DND-41 (cell line): Measurements from ENCODE around the gene TUB.

Source experiments
- ATAC-seq: fragments of 200-7000 bp; cut with Tn5 transposase; 3 replicates; pipeline ENCODE4 v1.9.1; 2021; ENCODE audit warnings: low read depth; ENCODE audit not compliant: insufficient read depth
- DNase-seq: peaks from one replicate; pipeline ENCODE4 v3.0.0-alpha.2; 2020
- H2AFZ ChIP-seq: 2 replicates; pipeline ENCODE4 v1.6.0; 2012; ENCODE audit warnings: low read depth, low read length
- H3K27ac ChIP-seq: 2 replicates; pipeline ENCODE4 v1.5.1; 2012; ENCODE audit warnings: low read length, inconsistent platforms
- H3K27me3 ChIP-seq: fragments of 200-600 bp; sonication (generic); 2 replicates; pipeline ENCODE4 v1.6.0; 2012; ENCODE audit warnings: low read length, mild to moderate bottlenecking, inconsistent platforms; ENCODE audit not compliant: insufficient read depth, poor library complexity
- H3K36me3 ChIP-seq: 2 replicates; pipeline ENCODE4 v1.5.1; 2012; ENCODE audit warnings: low read length, inconsistent platforms; ENCODE audit not compliant: insufficient read depth
- H3K4me1 ChIP-seq: 2 replicates; pipeline ENCODE4 v1.5.1; 2012; ENCODE audit warnings: mild to moderate bottlenecking, low read length; ENCODE audit not compliant: insufficient read depth
- H3K4me2 ChIP-seq: 2 replicates; pipeline ENCODE4 v1.6.0; 2012; ENCODE audit warnings: mild to moderate bottlenecking, moderate library complexity, low read length, inconsistent platforms; ENCODE audit not compliant: insufficient read depth
- H3K4me3 ChIP-seq, 2 experiments: fragments of 200-600 bp in 1 of 2; shearing (Covaris generic) in 1 of 2; 2 replicates each; pipeline ENCODE4 v1.5.1; 2012 to 2016; ENCODE audit warnings: inconsistent platforms in 2 of 2, low read length in 2 of 2, mild to moderate bottlenecking in 2 of 2, low read depth in 1 of 2, moderate library complexity in 1 of 2
- H3K79me2 ChIP-seq: 2 replicates; pipeline ENCODE4 v1.6.0; 2012; ENCODE audit warnings: low read length, inconsistent platforms; ENCODE audit not compliant: insufficient read depth
- H3K9ac ChIP-seq: 2 replicates; pipeline ENCODE4 v1.6.0; 2012; ENCODE audit warnings: low read depth, mild to moderate bottlenecking, inconsistent platforms, low read length, moderate library complexity
- H3K9me3 ChIP-seq: 2 replicates; pipeline ENCODE4 v1.5.1; 2012; ENCODE audit warnings: low read length, moderate library complexity, mild to moderate bottlenecking, inconsistent platforms; ENCODE audit not compliant: insufficient read depth, severe bottlenecking
- H4K20me1 ChIP-seq: 2 replicates; pipeline ENCODE4 v1.6.0; 2012; ENCODE audit warnings: low read length; ENCODE audit not compliant: insufficient read depth
- EZH2 ChIP-seq: IDR thresholded peaks from 3 replicates; pipeline ENCODE4 v1.6.1; 2012; ENCODE audit warnings: borderline replicate concordance, low read depth, mild to moderate bottlenecking, moderate library complexity, low read length, inconsistent platforms; ENCODE audit not compliant: severe bottlenecking
- TF ChIP-seq, protein P1 (sequence below): IDR thresholded peaks from 2 replicates; pipeline ENCODE4 v1.5.1; 2012; ENCODE audit warnings: borderline replicate concordance, low read length, moderate library complexity, mild to moderate bottlenecking; ENCODE audit not compliant: poor library complexity, severe bottlenecking; ENCODE audit errors: extremely low read depth

TUB gene

DNA sequence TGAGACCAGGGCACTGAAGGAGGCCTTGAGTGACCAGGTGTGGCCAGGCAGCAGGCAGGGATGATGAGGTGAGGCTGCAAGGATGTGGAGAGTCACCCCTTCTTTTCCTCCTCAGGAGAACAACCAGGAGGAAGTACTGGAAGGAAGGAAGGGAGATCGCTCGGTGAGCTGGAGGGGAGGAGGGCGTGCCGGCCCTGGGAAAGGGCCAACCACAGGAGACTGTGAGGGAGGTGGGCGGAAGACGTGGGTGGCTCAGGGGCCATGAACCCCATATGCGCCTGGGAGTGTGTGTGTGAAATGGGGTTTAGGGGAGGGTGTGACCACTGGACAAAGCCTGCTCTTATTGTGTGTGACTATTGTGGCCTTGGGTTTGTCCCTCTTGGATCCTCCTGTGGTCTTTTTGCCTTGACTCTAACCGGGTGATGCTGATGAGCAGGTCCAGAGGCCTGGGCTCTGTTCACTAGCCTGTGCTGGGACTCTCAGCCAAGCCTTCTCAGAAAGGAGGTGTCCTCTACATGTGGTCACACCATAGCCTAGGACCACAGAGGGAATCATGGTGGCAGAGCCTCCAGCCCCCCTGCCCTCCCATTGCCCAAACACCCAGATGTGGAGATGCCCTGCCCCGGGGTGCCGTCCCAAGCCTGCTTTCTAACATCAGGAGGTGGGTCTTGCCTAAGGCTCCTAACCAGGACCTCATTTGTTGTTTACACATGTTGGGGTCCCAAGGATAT is 41.3 kb upstream of the TUB start:
- no peak for DNase-seq
- TF ChIP-seq, protein P1, sequence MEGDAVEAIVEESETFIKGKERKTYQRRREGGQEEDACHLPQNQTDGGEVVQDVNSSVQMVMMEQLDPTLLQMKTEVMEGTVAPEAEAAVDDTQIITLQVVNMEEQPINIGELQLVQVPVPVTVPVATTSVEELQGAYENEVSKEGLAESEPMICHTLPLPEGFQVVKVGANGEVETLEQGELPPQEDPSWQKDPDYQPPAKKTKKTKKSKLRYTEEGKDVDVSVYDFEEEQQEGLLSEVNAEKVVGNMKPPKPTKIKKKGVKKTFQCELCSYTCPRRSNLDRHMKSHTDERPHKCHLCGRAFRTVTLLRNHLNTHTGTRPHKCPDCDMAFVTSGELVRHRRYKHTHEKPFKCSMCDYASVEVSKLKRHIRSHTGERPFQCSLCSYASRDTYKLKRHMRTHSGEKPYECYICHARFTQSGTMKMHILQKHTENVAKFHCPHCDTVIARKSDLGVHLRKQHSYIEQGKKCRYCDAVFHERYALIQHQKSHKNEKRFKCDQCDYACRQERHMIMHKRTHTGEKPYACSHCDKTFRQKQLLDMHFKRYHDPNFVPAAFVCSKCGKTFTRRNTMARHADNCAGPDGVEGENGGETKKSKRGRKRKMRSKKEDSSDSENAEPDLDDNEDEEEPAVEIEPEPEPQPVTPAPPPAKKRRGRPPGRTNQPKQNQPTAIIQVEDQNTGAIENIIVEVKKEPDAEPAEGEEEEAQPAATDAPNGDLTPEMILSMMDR, result no peak
- no peak for TF ChIP-seq EZH2

DNA sequence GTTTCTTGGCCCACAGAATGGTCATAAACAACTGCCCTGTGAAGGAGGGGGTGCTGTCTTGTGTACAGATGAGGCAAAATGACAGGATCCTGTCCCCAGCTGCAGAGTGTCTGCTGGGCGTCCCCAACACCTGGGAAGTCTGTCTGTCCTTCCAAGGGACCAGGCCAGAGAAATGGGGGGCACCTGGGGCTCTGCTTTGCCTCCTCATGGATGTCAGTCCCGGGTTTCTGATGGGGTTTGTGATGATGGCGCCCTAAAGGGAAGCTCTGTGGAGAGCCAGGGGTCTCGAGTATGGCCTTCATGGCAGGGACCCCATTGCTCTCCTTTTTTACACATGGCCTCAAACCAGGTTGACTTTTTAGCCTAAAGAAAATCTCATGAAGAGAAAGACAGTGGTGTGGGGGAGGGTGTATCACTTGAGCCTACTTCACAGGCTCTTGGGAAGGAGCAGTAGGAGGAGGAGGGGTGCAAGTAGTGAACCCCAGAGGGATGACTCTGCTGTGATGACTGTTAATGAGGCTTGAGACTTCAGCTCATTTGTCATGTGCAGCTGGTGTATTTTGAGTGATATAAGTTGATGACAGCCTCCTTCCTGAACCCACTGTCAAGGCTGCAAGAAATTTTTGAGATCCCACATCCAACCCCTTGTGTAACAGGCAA is 40.6 kb upstream of the TUB start:
- no peak overlapping the region for H3K4me3 ChIP-seq
- no peak overlapping the region for H2AFZ ChIP-seq
- no peaks in the 10 kb centered on the region for H4K20me1 ChIP-seq
- H3K9ac ChIP-seq, result no peak overlapping the region
- ATAC-seq, result no peak
- no peak for DNase-seq
- H3K27ac ChIP-seq, result no peak overlapping the region
- TF ChIP-seq EZH2, result no peak
- TF ChIP-seq, protein P1, result no peak
- H3K36me3 ChIP-seq, result no peaks in the 10 kb centered on the region
- H3K4me2 ChIP-seq, result no peak overlapping the region
- no peaks in the 10 kb centered on the region for H3K4me1 ChIP-seq
- no peaks in the 10 kb centered on the region for H3K79me2 ChIP-seq
- no peaks in the 10 kb centered on the region for H3K9me3 ChIP-seq
- H3K27me3 ChIP-seq, result no peaks in the 10 kb centered on the region

More for the DNA sequence above, 41.3 kb upstream of the TUB start:
- H3K9ac ChIP-seq, result no peak overlapping the region
- H3K27me3 ChIP-seq, result no peaks in the 10 kb centered on the region
- no peak overlapping the region for H3K27ac ChIP-seq
- no peaks in the 10 kb centered on the region for H3K4me1 ChIP-seq
- H3K79me2 ChIP-seq, result no peaks in the 10 kb centered on the region
- H3K4me2 ChIP-seq, result no peak overlapping the region
- H3K36me3 ChIP-seq, result no peaks in the 10 kb centered on the region
- no peaks in the 10 kb centered on the region for H4K20me1 ChIP-seq
- no peak overlapping the region for H3K4me3 ChIP-seq
- ATAC-seq, result no peak
- no peak overlapping the region for H2AFZ ChIP-seq
- no peaks in the 10 kb centered on the region for H3K9me3 ChIP-seq

DNA sequence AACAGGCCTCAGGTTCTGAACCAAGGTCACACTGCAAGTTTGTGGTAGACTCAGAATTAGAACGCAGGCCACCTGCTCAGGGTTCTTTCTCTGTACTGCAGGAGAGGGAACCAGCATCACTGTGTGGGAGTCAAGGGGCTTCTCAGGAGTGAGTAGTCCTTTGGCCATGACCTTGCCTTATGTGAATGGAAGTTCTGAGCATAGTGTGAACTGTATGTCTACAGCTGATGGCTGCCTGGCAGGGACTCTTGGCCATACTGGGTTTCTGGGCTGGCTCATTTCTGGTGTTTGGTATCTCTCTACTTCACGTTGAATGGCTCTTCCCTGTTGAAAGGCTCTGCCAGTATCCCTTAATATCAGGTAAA is 40.1 kb upstream of the TUB start:
- no peak for ATAC-seq
- no peak overlapping the region for H3K9ac ChIP-seq
- no peaks in the 10 kb centered on the region for H3K36me3 ChIP-seq
- no peaks in the 10 kb centered on the region for H3K79me2 ChIP-seq
- no peak for DNase-seq
- H4K20me1 ChIP-seq, result no peaks in the 10 kb centered on the region
- no peak overlapping the region for H3K4me2 ChIP-seq
- no peaks in the 10 kb centered on the region for H3K27me3 ChIP-seq
- H3K27ac ChIP-seq, result no peak overlapping the region
- TF ChIP-seq, protein P1, result no peak
- TF ChIP-seq EZH2, result no peak
- no peaks in the 10 kb centered on the region for H3K9me3 ChIP-seq
- H2AFZ ChIP-seq, result no peak overlapping the region
- H3K4me3 ChIP-seq, result no peak overlapping the region
- H3K4me1 ChIP-seq, result no peaks in the 10 kb centered on the region
